GM19452 (cell line): ENCODE results near the gene ZMYM5.
A peak's percentile ranks its signal among the peaks of the same experiment; 100 is the strongest.
"Not testable (repeated sequence)": the region's sequence is repeated elsewhere in the genome, so short reads cannot be mapped to it uniquely, and the experiment has no call there.

Source experiments
- ATAC-seq: cut with Tn5 transposase; IDR thresholded peaks from one replicate; pipeline ENCODE4 v1.9.1; 2021; ENCODE audit not compliant: unreplicated experiment

ZMYM5 gene

DNA sequence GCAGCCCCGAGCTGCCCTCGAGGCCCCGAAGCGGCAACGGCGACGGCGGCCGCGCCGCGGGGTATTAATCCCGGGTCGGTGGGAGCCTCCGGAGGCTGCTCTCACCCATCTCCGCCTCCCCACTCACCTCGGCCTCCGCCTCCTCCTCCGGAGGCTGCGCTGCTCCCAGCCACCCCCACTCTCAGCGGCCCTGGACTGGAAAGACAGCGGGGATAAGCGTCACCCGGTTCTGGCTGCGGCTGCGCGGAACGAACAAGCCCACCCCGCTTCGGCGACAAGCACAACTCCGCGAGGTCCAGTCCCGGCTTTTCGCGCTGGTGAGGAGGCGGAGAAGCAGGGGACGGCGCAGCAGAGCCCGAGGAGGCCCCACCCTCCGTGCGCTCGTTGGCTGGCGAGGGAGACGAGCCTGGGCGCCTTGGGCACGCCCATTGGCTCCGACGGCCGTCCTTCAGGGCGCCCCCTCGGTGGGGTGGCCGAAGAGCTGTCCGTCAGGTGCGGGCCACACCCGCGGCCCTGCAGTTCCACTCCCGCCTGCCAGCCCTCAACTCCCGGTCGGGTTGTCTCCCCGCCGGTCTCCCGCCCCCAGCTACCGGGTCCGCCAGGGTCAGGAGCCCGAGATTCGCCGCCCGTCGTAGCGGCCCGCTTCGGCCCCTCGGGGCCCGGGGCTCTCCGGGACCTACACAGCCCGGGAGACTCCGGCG is at the start of gene ZMYM5:
ZMYM5 (minus strand) TSS at position 327 of the 701 bp plus-strand sequence. CDS start 11,469 bp downstream, outside the sequence.
- peak; percentile 87 for ATAC-seq

DNA sequence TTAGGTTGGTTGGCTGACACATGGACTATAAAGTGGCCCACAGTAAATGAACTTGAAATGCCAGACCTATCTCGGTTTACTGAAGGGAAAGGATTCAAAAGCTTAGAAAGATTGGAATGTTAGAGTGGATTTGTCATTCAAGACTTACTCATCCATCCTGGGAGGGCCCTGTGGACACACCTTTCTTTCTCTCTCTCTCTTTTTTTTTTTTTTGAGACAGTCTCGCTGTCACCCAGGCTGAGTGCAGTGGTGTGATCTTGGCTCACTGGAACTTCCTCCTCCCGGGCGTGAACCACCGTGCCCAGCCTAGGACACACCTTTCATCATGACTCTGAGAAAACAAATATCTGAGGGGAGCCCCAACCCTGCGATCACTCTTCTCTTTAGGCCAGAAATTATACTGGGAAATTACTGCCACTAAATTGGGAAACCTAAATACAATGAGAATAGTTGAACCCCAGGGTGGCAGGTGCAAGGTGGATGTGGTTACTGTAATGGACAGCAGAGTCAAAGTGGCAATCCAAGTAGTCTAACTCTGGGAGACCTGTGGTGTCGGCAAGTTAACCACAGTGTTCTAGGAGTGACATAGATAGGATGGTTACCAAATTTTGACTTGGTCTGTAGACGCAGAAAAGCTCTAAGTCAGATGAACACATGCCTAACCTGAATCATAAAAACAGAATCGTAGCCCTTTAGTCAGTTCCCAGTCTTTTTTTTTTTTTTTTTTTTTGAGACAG is 47.1 kb upstream of the ZMYM5 start:
- ATAC-seq = no peak

DNA sequence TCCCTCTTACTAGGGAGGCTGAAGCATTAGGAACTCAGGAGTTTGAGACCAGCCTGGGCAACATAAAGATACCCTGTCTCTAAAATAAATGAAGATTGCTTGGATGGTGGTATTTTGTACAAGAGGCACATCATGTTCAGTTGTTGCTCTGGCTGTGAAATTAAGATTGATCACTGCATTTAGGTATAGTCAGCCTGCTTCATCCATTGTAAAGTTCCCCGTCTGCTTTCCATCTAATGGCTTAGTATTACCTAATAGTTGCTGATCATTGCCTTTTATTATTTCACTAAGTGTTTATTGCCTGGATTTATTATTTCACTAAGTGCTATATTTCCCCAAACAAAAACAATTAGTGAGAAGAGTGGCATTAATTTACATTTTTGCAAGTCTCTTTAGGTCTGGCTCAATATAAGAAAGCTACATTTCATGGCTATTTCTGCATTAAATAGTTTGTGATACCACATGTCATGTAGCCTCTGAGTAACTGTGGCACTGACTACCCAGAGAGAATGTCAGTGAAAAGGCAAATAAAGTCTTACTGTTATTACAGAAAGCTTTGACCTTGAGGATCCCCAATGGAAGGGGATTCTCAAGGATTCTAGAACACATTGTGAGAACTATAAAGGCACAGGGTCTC is 45.0 kb upstream of the ZMYM5 start:
- ATAC-seq = no peak

DNA sequence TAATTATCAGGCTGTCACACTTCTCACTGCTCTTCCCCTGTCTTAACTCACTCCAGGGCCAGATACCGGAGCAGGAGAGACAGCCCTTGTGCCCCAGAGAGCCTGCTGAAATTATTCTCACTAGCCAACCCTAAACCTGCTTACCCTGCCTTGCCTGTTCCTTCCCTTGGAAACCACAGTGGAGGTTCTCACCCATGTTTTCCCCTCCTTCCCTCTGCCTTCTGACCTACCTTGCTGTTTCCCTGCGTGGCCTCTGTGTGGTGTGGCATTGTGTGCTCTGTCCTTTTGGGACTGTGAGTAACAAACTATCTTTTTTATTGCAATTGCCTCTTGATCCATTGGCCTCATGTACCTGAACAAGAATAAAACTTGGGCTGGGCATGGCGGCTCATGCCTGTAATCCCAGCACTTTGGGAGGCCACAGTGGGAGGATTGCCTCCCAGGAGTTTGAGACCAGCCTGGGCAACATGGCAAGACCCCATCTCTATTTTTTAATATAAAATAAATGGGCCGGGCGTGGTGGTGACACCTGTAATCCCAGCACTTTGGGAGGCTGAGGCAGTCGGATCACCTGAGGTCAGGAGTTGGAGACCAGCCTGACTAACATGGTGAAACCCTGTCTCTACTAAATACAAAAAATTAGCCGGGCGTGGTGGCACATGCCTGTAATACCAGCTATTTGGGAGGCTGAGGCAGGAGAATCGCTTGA is 42.2 kb upstream of the ZMYM5 start:
- ATAC-seq = not testable (repeated sequence)

DNA sequence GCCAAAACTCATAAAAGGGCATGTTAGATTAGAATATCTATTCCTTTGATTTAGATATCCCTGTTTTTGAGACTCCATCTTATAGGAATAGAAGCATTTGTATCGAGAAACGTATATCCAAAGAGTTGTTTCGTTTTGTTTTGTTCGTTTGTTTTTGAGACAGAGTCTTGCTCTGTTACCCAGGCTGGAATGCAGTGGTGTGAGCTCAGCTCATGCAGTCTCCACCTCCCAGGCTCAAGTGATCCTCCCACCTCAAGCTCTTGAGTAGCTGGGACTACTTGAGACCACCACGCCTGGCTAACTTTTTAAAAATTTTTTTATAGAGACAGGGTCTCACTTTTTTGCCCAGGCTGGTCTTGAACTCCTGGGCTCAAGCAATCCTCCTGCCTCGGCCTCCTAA is 26.6 kb upstream of the ZMYM5 start:
- no peak for ATAC-seq

DNA sequence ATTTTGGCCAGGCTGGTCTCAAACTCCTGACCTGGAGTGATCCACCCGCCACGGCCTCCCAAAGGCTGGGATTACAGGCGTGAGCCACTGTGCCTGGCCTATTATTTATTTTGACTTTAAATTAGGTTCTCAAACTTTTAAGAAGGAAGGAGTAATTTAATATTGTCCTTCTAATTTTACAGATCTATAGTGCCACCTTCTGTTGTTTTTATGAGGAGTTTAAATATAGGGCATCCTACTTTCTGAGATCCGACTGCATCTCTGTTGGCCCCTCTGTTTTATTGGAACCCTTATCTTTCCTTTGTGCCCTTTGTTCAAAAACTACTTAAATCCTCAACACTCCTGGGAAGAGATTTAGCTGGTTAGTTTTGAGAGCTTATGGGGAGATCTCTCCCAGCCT is 25.4 kb upstream of the ZMYM5 start:
- ATAC-seq = no peak

DNA sequence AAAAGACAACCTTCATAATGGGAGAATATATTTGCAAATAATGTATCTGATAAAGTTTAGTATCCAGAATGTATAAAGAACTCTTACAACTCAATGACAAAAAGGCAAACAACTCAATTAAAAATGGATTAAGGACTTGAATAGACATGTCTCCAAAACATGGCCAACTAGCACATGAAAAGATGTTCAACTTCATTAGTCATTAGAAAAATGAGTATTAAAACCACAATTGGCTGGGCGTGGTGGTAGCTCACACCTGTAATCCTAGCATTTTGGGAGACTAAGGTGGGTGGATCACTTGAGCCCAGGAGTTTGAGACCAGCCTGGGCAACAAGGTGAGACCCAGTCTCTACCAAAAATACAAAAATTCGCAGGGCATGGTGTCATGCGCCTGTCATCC is 18.8 kb upstream of the ZMYM5 start:
- no peak for ATAC-seq

DNA sequence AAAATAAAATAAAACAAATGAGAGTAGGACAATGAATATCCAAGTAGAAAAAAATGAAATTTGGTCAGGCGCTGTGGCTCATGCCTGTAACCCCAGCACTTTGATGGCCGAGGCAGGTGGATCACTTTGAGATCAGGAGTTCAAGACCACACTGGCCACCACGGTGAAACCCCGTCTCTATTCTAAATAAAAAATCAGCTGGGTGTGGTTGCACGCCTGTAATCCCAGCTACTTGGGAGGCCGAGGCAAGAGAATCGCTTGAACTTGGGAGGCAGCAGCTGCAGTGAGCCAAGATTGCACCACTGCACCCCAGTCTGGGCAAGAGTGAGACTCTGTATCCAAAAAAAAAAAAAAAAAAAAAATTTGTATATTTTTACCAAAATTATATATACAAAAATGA is 18.2 kb upstream of the ZMYM5 start:
- ATAC-seq = no peak

DNA sequence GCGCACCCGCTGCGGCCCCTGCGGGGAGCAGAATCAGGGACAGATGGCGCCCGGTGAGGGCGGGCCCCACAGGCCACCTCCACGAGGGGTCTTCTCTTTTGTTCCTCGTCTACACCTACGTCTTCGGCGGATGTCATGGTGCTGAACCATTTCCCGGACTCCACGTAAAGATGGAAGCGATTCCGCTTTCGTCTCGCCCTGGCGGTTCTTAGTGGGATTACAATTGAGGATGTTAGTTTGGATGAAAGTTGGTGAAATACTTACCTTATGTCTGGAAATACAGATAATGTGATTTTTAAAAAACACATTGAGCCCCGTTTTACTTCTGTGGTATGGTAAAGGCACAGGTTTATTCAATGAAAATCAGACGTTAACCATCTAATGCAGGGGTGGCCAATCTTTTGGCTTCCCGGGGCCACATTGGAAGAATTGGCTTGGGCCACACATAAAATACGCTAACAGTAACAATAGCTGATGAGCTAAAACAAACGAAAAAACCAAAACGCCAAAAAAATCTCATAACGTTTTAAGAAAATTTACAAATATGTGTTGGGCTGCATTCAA is 1.4 kb upstream of the ZMYM5 start:
- peak; percentile 7 for ATAC-seq

DNA sequence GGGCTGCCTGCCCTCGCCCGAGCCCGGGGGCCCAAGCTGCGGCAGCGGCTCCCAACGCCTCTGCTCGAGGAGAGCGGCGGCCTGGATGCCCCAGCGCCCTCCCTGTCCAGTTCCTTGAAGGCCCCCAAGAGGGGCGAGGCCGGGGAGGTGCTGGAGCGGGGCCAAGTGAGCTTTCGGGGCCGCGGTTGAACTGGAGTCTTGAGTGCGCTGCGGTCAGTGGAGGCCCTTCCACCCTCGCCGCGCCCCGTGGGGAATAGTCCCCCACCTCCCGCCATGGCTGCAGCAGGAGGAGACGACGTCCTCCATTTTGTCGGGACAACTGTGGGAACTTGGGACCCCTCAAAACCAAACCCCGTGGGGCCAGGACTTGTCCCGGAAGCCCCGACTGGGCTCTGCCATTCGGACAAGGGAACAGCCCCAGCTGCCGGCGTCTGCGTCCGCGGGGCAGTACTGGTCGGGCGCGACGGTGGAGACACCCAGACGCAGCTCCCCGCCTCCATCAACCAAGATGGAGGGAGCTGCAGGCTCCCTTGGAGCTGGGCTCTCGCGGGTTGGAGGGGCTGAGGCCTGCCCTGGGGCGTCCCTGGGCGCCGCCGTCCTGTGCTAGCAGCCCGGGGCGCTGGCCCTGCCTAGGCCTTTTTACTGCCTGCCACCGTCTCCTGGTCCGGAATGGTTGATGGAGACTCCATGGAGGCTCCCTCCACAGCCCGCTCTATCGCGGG is 736 bp upstream of the ZMYM5 start:
- peak; percentile 36 for ATAC-seq

DNA sequence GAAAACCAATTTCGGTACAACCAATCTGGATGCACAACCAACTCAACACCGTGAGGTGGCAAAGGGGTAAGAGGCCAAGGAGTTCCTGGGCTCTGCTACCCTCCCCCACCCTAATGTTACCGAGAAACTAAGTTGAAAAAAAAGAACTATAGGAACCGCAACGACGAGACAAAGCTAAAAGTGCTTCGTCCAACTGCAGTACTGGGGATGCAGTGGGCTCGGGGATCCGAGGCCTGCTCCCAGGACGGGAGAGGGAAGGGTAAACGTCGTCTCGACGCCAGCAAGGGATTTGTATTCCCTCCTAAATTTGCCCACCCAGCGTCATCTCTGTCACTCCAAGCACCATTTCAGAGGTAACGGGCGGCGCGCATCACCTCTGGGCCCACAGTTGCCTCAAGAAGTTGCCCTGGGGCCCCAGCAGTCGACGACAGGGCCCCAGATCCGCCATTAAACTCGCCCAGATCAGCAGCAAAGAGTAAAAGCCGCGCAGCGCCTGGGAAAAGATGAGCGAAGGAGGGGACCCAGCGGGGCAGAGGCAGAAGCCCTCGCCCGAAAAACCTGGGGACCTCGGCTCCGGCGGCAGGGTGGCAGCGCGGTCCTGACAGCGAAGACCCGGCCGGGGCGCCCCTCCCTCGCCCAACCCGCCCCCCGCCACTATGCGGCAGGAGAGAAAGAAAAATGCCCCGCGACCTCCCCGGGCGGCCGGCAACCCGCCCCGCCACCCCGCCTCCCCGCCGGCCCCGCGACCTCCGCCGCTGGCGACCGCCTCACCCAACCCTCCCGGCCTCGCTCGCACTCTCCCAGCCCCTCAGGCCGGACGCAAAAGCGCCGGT is 752 bp downstream of the ZMYM5 start:
- ATAC-seq = no peak

DNA sequence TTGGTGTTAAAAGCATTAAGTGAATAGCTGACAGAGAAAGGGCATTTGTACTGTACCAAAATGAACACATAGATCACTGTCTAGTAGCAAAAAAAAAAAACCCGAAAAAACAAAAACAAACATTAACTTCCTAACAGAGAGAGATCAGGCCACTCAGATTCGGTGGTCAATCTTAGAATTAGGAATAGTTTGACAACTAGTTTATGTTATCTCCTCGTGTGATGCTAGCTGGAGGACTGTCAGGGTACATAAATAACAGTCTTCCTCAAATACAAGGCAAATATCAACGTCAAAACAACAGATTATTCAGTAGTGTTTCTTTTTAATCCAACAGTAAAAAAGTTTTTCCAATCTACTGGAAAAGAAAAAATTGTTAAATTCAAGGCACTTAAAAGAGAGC is 1.7 kb downstream of the ZMYM5 start:
- ATAC-seq = no peak

DNA sequence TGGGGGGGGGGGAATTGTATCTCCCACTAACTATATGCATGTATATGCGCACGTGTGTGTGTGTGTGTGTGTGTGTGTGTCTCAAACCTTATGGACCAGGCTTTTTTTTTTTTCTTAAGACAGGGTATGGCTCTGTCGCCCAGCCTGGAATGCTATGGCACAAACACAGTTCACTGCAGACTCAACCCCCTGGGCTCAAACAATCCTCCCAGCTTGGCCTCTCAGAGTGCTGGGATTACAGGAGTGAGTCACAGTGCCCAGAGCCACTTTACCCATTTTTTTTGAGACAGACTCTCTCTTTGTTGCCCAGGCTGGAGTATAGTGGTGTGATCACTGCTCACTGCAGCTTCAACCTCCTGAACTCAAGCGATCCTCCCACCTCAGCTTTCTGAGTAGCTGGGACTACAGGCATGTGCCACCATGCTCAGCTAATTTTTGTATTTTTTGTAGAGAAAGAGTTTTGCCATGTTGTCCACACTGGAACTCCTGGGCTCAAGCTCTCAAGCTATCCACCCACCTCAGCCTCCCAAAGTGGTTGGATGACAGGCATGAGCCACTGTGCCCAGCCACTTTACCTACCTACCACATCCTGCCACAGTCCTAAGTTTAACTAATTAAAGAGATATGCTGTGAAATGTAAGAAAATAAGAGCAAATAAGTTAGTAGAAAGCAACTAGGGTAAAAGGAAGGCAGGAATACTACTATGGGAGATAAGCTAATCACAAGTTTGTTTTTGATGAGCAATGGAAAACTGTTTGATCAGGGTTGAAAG is 2.4 kb downstream of the ZMYM5 start:
- ATAC-seq = no peak

DNA sequence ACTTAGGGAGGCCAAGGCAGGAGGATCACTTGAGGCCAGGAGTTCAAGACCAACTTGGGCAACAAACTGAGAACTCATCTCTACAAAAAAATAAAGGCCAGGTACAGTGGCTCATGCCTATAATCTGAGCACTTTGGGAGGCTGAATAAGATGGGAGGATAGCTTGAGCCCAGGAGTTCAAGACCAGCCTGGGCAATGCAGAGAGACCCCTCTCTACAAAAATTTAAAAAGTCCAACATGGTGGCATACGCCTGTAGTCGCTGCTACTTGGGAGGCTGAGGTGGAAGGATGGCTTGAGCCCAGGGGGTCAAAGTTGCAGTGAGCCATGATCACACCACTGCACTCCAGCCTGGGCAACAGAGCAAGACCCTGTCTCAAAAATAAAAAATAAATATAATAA is 5.8 kb downstream of the ZMYM5 start:
- not testable (repeated sequence) for ATAC-seq

DNA sequence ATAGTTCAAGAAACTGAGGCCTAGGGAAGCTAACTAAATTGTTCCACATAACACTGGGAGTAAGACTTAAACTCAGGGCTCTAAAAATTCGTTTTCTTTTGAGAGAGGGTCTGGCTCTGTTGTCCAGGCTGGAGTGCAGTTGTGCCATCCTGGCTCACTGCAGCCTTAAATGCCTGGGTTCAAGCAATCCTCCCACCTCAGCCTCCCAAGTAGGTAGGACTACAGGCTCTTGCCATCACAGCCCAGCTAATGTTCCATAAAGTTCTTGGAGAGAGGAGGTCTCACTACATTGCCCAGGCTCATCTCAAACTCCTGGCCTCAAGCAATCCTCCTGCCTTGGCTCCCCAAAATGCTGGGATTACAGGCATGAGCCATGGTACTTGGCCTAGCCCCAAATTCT is 10.7 kb downstream of the ZMYM5 start:
- no peak for ATAC-seq

DNA sequence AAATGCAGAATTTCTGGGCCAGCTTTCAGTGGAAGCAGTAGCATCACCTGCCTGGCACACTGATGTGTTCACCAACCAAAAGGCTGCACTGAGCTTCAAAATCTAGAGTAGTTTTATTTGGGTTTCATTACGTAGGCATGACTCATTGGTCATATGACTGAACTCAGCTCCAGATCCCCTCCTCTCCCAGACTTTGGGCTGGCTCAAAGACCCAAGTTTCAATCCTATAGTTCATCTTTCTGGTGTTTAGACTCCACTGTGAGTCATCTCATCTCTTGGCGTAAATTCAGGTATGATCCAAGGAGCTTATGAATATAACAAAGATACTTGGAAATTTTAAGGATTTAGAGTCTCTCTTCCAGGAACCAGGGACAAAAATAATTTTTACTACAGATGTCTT is 17.7 kb downstream of the ZMYM5 start:
- ATAC-seq = no peak

DNA sequence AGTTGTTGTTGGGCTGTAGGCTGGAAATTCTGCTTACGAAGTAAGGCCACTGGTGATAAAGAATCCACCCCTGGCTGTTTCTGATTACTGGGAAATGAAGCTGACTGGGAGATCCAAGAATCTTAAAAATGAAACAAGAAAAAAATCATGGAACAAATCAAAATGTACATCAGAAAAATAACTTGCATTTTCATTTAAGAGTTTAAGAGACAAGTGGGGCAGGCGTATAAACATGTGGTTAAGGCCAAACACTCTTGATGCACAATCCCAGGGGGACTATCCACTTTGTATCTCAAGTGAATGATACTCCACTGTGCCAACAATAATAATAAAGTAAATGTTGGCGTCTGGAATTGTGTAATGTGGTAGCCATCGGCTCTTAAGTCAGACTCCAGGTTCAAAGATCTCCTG is 24.6 kb downstream of the ZMYM5 start:
- no peak for ATAC-seq

DNA sequence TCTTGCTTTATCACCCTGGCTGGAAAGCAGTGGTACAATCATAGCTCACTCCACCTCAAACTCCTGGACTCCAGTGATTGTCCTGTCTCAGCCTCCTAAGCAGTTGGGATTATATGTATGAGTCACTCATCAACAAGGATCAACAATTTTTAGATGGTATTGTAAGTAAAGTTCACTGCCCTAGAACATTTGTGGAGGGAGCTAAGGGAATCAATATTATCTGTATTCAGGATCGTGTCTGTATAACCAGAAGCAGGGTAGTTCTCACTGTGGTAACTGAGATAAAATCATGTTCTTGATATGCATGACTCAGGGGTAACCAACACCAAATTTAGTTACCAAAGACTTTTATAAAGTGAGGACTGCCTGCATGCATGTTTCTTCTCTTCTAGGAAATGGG is 27.0 kb downstream of the ZMYM5 start:
- no peak for ATAC-seq

DNA sequence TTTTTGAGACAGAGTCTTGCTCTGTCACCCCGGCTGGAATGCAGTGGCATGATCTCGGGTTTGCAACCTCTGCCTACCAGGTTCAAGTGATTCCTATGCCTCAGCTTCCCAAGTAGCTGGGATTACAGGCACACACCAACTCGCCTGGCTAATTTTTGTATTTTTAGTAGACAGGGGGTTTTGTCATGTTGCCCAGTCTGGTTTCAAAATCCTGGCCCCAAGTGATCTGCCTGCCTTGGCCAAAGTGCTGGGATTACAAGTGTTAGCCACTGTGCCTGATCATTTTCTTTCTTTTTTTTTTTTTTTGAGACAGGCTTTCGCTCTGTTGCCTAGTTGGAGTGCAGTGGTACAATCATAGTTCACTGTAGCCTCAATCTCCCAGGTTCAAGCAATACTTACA is 28.7 kb downstream of the ZMYM5 start:
- no peak for ATAC-seq
